Measurements from ENCODE around the gene DPYD.

DPYD gene

GRCh38 chr1:97538113-97538512, 382.7 kb downstream of the DPYD start:
- Histone ChIP-seq H3K79me2 (ENCODE audit: low read length) (no peaks in the 10 kb centered on the region), H3F3A (ENCODE audit: insufficient read depth, low read length) (no peaks in the 10 kb centered on the region), H3K9me3 (replicated peaks; ENCODE audit: insufficient read depth, low read length) (no peaks in the 10 kb centered on the region), H3K4me1 (ENCODE audit: low read length) (no peaks in the 10 kb centered on the region), H3K27me3 (replicated peaks; ENCODE audit: insufficient read depth, low read length) (no peaks in the 10 kb centered on the region), H2AFZ (ENCODE audit: low read length) (no peak overlapping the region), H3K9ac (ENCODE audit: low read length) (no peak overlapping the region), H3K9me2 (replicated peaks; ENCODE audit: insufficient read depth, low read length) (no peaks in the 10 kb centered on the region), H3K27ac (ENCODE audit: low read length) (no peak overlapping the region), H3K4me2 (ENCODE audit: low read depth, low read length) (no peak overlapping the region), H3K36me3 (replicated peaks; ENCODE audit: insufficient read depth, low read length) (no peaks in the 10 kb centered on the region), H4K20me1 (ENCODE audit: insufficient read depth, low read length) (no peaks in the 10 kb centered on the region), H3K4me3 (ENCODE audit: low read length) (no peak overlapping the region)
- no peak for TF ChIP-seq EZH2 (optimal IDR thresholded peaks at IDR 0.05; ENCODE audit: low read depth, low read length)
- TF ChIP-seq EZH2phosphoT487 (IDR thresholded peaks at IDR 0.05; ENCODE audit: low read length) = no peak
- TF ChIP-seq, protein P1, sequence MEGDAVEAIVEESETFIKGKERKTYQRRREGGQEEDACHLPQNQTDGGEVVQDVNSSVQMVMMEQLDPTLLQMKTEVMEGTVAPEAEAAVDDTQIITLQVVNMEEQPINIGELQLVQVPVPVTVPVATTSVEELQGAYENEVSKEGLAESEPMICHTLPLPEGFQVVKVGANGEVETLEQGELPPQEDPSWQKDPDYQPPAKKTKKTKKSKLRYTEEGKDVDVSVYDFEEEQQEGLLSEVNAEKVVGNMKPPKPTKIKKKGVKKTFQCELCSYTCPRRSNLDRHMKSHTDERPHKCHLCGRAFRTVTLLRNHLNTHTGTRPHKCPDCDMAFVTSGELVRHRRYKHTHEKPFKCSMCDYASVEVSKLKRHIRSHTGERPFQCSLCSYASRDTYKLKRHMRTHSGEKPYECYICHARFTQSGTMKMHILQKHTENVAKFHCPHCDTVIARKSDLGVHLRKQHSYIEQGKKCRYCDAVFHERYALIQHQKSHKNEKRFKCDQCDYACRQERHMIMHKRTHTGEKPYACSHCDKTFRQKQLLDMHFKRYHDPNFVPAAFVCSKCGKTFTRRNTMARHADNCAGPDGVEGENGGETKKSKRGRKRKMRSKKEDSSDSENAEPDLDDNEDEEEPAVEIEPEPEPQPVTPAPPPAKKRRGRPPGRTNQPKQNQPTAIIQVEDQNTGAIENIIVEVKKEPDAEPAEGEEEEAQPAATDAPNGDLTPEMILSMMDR (IDR thresholded peaks at IDR 0.05; ENCODE audit: low read length) = no peak
- no peak for DNase-seq

DNA sequence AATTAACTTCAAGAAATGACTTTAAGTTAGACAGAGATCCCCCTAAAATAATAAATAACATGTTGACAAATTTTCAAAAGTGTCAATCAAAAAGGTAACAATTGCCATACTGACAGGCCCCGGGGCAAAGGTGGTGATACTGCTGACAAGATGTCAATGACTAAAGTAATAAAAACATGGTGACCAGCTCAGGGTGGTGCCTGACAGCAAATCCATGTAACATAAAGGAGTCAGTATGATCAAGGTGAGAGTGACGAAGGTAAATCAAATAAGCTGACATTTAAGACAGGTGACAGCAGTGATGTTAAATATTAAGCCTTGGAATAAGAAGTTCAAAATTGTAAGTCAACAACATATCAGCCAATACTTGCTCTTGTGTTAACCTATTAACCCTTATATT, 387.5 kb downstream of the DPYD start:
- no peaks in the 10 kb centered on the region for H3K9me3 ChIP-seq (replicated peaks; ENCODE audit: insufficient read depth, low read length)
- no peak overlapping the region for H2AFZ ChIP-seq (ENCODE audit: low read length)
- no peak overlapping the region for H3K27ac ChIP-seq (ENCODE audit: low read length)
- no peak overlapping the region for H3K4me2 ChIP-seq (ENCODE audit: low read depth, low read length)
- no peaks in the 10 kb centered on the region for H3K36me3 ChIP-seq (replicated peaks; ENCODE audit: insufficient read depth, low read length)
- TF ChIP-seq, protein P1 (IDR thresholded peaks at IDR 0.05; ENCODE audit: low read length) = no peak
- TF ChIP-seq EZH2 (optimal IDR thresholded peaks at IDR 0.05; ENCODE audit: low read depth, low read length) = no peak
- no peak for TF ChIP-seq EZH2phosphoT487 (IDR thresholded peaks at IDR 0.05; ENCODE audit: low read length)
- H3K27me3 ChIP-seq (replicated peaks; ENCODE audit: insufficient read depth, low read length) = no peaks in the 10 kb centered on the region
- H3F3A ChIP-seq (ENCODE audit: insufficient read depth, low read length) = no peaks in the 10 kb centered on the region
- H3K4me1 ChIP-seq (ENCODE audit: low read length) = no peaks in the 10 kb centered on the region
- no peaks in the 10 kb centered on the region for H4K20me1 ChIP-seq (ENCODE audit: insufficient read depth, low read length)
- no peaks in the 10 kb centered on the region for H3K79me2 ChIP-seq (ENCODE audit: low read length)
- no peaks in the 10 kb centered on the region for H3K9me2 ChIP-seq (replicated peaks; ENCODE audit: insufficient read depth, low read length)
- no peak overlapping the region for H3K9ac ChIP-seq (ENCODE audit: low read length)
- H3K4me3 ChIP-seq (ENCODE audit: low read length) = no peak overlapping the region
- no peak for DNase-seq

DNA sequence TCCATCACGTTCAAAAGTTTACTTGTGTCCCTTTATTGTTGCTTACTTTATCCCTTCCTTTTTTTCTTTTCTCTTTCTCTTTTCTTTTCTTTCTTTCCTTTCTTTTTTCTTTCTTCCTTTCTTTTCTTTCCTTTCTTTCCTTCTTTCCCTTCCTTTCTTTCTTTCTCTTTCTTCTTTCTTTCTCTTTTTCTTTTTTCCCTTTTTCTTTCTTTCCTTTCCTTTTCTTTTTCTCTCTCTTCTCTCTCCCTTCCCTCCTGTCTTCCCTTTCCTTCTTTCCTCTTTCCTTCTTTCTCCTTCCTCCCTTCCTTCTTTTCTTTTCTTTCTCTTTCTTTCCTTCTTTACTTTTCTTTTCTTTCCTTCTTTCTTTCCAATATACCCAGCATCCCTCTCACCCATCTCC, 391.2 kb downstream of the DPYD start:
- Histone ChIP-seq H3K27me3 (replicated peaks; ENCODE audit: insufficient read depth, low read length) (no peaks in the 10 kb centered on the region), H3K79me2 (ENCODE audit: low read length) (no peaks in the 10 kb centered on the region), H3K9ac (ENCODE audit: low read length) (no peak overlapping the region), H3K9me2 (replicated peaks; ENCODE audit: insufficient read depth, low read length) (no peaks in the 10 kb centered on the region), H4K20me1 (ENCODE audit: insufficient read depth, low read length) (no peaks in the 10 kb centered on the region), H3K4me2 (ENCODE audit: low read depth, low read length) (no peak overlapping the region), H3K9me3 (replicated peaks; ENCODE audit: insufficient read depth, low read length) (no peaks in the 10 kb centered on the region), H3F3A (ENCODE audit: insufficient read depth, low read length) (no peaks in the 10 kb centered on the region), H3K27ac (ENCODE audit: low read length) (no peak overlapping the region), H3K4me3 (ENCODE audit: low read length) (no peak overlapping the region), H3K4me1 (ENCODE audit: low read length) (no peaks in the 10 kb centered on the region), H2AFZ (ENCODE audit: low read length) (no peak overlapping the region), H3K36me3 (replicated peaks; ENCODE audit: insufficient read depth, low read length) (no peaks in the 10 kb centered on the region)
- no peak for DNase-seq
- TF ChIP-seq EZH2 (optimal IDR thresholded peaks at IDR 0.05; ENCODE audit: low read depth, low read length) = no peak
- TF ChIP-seq, protein P1 (IDR thresholded peaks at IDR 0.05; ENCODE audit: low read length) = no peak
- TF ChIP-seq EZH2phosphoT487 (IDR thresholded peaks at IDR 0.05; ENCODE audit: low read length) = no peak
